Measurements from ENCODE around the gene ABCC12. TPM values are rescaled to one million over a fixed set of nuclear protein-coding genes. Genes with fewer than 3 reads are reported as not detected.
A peak's percentile ranks its signal among the peaks of the same experiment; 100 is the strongest.
"Not testable (repeated sequence)": the region's sequence is repeated elsewhere in the genome, so short reads cannot be mapped to it uniquely, and the experiment has no call there.

ABCC12 gene
- total and polyA plus RNA-seq, 4 donors = not detected

GRCh38 chr16:48169896-48170295, 14.1 kb upstream of the ABCC12 start:
- ATAC-seq (ENCODE audit: insufficient read depth, low FRiP score) = no peak
- WGBS, 2 donors = 49 to 77% methylated on average over 8 of the region's 8 CpGs
- Histone ChIP-seq H3K9ac (ENCODE audit: insufficient read depth in 1 of 2, low read length in 2 of 2) (no peak overlapping the region), H3K4me1 (ENCODE audit: control insufficient read depth in 5 of 5, insufficient read depth in 5 of 5, low read length in 5 of 5) (no peaks in the 10 kb centered on the region), H3K4me3 (peak overlapping the region; percentile 3), H3K27me3 (ENCODE audit: control insufficient read depth in 3 of 3, insufficient read depth in 3 of 3, low read length in 2 of 3) (peaks cover 0 to 3% (median 0%) of the 10 kb centered on the region in 3 donors), H3K36me3 (ENCODE audit: control insufficient read depth in 4 of 4, insufficient read depth in 4 of 4, low read length in 4 of 4) (no peaks in the 10 kb centered on the region), H3K27ac (ENCODE audit: low read depth in 1 of 2, low read length in 1 of 2) (no peak overlapping the region), H3K9me3 (ENCODE audit: control insufficient read depth in 4 of 4, insufficient read depth in 3 of 4, low read length in 3 of 4) (no peaks in the 10 kb centered on the region)
- no peak for TF ChIP-seq CTCF (IDR thresholded peaks at IDR 0.05; ENCODE audit: control extremely low read depth, extremely low read depth)
- DNase-seq = no peak

- H3K27ac ChIP-seq (ENCODE audit: low read depth in 1 of 2, low read length in 1 of 2) = no peak overlapping the region
- H3K36me3 ChIP-seq (ENCODE audit: control insufficient read depth in 4 of 4, insufficient read depth in 4 of 4, low read length in 4 of 4) = no peaks in the 10 kb centered on the region
- TF ChIP-seq CTCF (IDR thresholded peaks at IDR 0.05; ENCODE audit: control extremely low read depth, extremely low read depth) = no peak
- 43 to 70% methylated on average over 1 of the region's 1 CpG for WGBS, 2 donors
- H3K9ac ChIP-seq (ENCODE audit: insufficient read depth in 1 of 2, low read length in 2 of 2) = no peak overlapping the region
- DNase-seq (no peak), ATAC-seq (ENCODE audit: insufficient read depth, low FRiP score) (no peak)
- no peaks in the 10 kb centered on the region for H3K4me1 ChIP-seq (ENCODE audit: control insufficient read depth in 5 of 5, insufficient read depth in 5 of 5, low read length in 5 of 5)
- no peaks in the 10 kb centered on the region for H3K9me3 ChIP-seq (ENCODE audit: control insufficient read depth in 4 of 4, insufficient read depth in 3 of 4, low read length in 3 of 4)
- no peak overlapping the region for H3K4me3 ChIP-seq
- peaks cover 0 to 3% (median 0%) of the 10 kb centered on the region in 3 donors for H3K27me3 ChIP-seq (ENCODE audit: control insufficient read depth in 3 of 3, insufficient read depth in 3 of 3, low read length in 2 of 3)
Observed at GRCh38 chr16:48168075-48168474, 12.3 kb upstream of the ABCC12 start.

GRCh38 chr16:48166617-48167016, 10.8 kb upstream of the ABCC12 start:
- WGBS, 2 donors = 91 to 94% methylated on average over 5 of the region's 5 CpGs
- not testable (repeated sequence) for H3K9me3 ChIP-seq (ENCODE audit: control insufficient read depth in 4 of 4, insufficient read depth in 3 of 4, low read length in 3 of 4); H3K27ac ChIP-seq (ENCODE audit: low read depth in 1 of 2, low read length in 1 of 2); H3K9ac ChIP-seq (ENCODE audit: insufficient read depth in 1 of 2, low read length in 2 of 2); H3K4me3 ChIP-seq; H3K27me3 ChIP-seq (ENCODE audit: control insufficient read depth in 3 of 3, insufficient read depth in 3 of 3, low read length in 2 of 3); ATAC-seq (ENCODE audit: insufficient read depth, low FRiP score); H3K36me3 ChIP-seq (ENCODE audit: control insufficient read depth in 4 of 4, insufficient read depth in 4 of 4, low read length in 4 of 4); H3K4me1 ChIP-seq (ENCODE audit: control insufficient read depth in 5 of 5, insufficient read depth in 5 of 5, low read length in 5 of 5); DNase-seq

GRCh38 chr16:48165961-48166578, 10.3 kb upstream of the ABCC12 start:
- peaks cover 0 to 3% (median 0%) of the 10 kb centered on the region in 3 donors for H3K27me3 ChIP-seq (ENCODE audit: control insufficient read depth in 3 of 3, insufficient read depth in 3 of 3, low read length in 2 of 3)
- H3K4me1 ChIP-seq (ENCODE audit: control insufficient read depth in 5 of 5, insufficient read depth in 5 of 5, low read length in 5 of 5) = no peaks in the 10 kb centered on the region
- ATAC-seq (ENCODE audit: insufficient read depth, low FRiP score) (no peak), DNase-seq (no peak)
- H3K9ac ChIP-seq (ENCODE audit: insufficient read depth in 1 of 2, low read length in 2 of 2) = no peak overlapping the region
- H3K4me3 ChIP-seq = no peak overlapping the region
- no peaks in the 10 kb centered on the region for H3K36me3 ChIP-seq (ENCODE audit: control insufficient read depth in 4 of 4, insufficient read depth in 4 of 4, low read length in 4 of 4)
- no peaks in the 10 kb centered on the region for H3K9me3 ChIP-seq (ENCODE audit: control insufficient read depth in 4 of 4, insufficient read depth in 3 of 4, low read length in 3 of 4)
- H3K27ac ChIP-seq (ENCODE audit: low read depth in 1 of 2, low read length in 1 of 2) = no peak overlapping the region
- TF ChIP-seq CTCF (IDR thresholded peaks at IDR 0.05; ENCODE audit: control extremely low read depth, extremely low read depth) = no peak
- WGBS, 2 donors = 80 to 82% methylated on average over 4 of the region's 4 CpGs

Measured in lung (tissue), 12 donors.